Measurements from ENCODE around the gene USP20.

USP20 gene

GRCh38 chr9:129916707-129917106 lies 81.4 kb downstream of the USP20 start (continued):
- no peak for TF ChIP-seq ZNF175 (tag by site-specific recombination; IDR thresholded peaks at IDR 0.05)
- TF ChIP-seq SALL2 (tag by site-specific recombination; IDR thresholded peaks at IDR 0.05; ENCODE audit: borderline replicate concordance), result no peak
- TF ChIP-seq REST (tag by site-specific recombination; IDR thresholded peaks at IDR 0.05), result no peak
- TF ChIP-seq ZNF184 (tag by site-specific recombination; IDR thresholded peaks at IDR 0.05), result no peak
- no peak for TF ChIP-seq ZNF830 (tag by site-specific recombination; IDR thresholded peaks at IDR 0.05; ENCODE audit: low read depth)

GRCh38 chr9:129918296-129918950 lies 83.2 kb downstream of the USP20 start:
- no peak for TF ChIP-seq ZNF112 (tag by site-specific recombination; IDR thresholded peaks at IDR 0.05)
- no peak for TF ChIP-seq ZNF768 (tag by site-specific recombination; IDR thresholded peaks at IDR 0.05)
- no peak for TF ChIP-seq AEBP2 (tag by site-specific recombination; IDR thresholded peaks at IDR 0.05; ENCODE audit: borderline replicate concordance)
- no peak for TF ChIP-seq ZNF426 (tag by site-specific recombination; IDR thresholded peaks at IDR 0.05)
- no peak for TF ChIP-seq ZNF639 (tag by site-specific recombination; IDR thresholded peaks at IDR 0.05)
- no peak for TF ChIP-seq ZNF175 (tag by site-specific recombination; IDR thresholded peaks at IDR 0.05)
- no peak for TF ChIP-seq SETDB1 (IDR thresholded peaks at IDR 0.05; ENCODE audit: insufficient read length, low read length)
- no peak for TF ChIP-seq ZFP37 (tag by site-specific recombination; IDR thresholded peaks at IDR 0.05)
- TF ChIP-seq ZNF555 (tag by site-specific recombination; conservative IDR thresholded peaks at IDR 0.05), result no peak
- TF ChIP-seq CTCF (tag by site-specific recombination; IDR thresholded peaks at IDR 0.05), result no peak
- TF ChIP-seq ZSCAN18 (tag by site-specific recombination; IDR thresholded peaks at IDR 0.05), result no peak
- TF ChIP-seq ZNF391 (tag by site-specific recombination; IDR thresholded peaks at IDR 0.05; ENCODE audit: borderline replicate concordance, low read depth), result no peak
- TF ChIP-seq ZNF544 (tag by site-specific recombination; IDR thresholded peaks at IDR 0.05), result no peak
- Histone ChIP-seq H3K36me3 (ENCODE audit: control insufficient read depth in 2 of 2, insufficient read depth in 1 of 2, low read length in 2 of 2) (peaks cover 0 to 4% of the 10 kb centered on the region in 2 experiments; a peak in 2 of 3 replicates), H3K4me3 (ENCODE audit: low read depth, low read length) (no peak overlapping the region), H3K9me3 (ENCODE audit: control insufficient read depth, insufficient read depth, low read depth, low read length) (no peaks in the 10 kb centered on the region), H3K4me1 (ENCODE audit: control insufficient read depth, insufficient read depth, low read length) (no peaks in the 10 kb centered on the region), H3K27ac (ENCODE audit: extremely low read depth, low read depth, low read length) (no peak overlapping the region)
- ChIA-PET POLR2A (no interaction called here), CTCF (no interaction called here)

Measured in HEK293 (cell line).